NCI-H1417 (cell line): ENCODE results near the gene SMYD3.
"Not testable (repeated sequence)": the region's sequence is repeated elsewhere in the genome, so short reads cannot be mapped to it uniquely, and the experiment has no call there.

Source experiments
- DNase-seq, 3 experiments: peaks; one replicate each; lab custom pipeline; 2025; lab: John Stamatoyannopoulos, UW

The SMYD3 gene

GRCh38 chr1:245718123-245718522 is 789.0 kb downstream of the SMYD3 start:
- peak in 2 of 3 experiments; percentile 39 to 88 for DNase-seq

DNA sequence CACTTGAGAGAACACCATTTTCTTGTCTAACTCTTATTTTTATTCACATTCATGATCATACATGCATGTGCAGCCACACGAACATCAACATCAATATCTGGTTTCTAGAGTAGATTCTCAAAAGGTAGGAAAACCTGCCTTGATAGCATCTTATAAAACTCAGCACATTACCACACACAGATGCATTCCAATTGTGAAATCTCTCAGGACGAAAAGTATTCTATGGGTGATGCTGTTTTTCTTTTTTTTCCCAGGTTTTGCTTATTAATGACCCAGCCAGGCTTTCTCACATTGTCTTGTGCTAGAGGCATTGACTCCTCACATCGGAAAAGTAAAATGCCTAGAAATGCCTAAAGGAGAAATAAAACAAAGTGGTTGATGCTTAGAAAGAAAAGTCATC is 789.5 kb downstream of the SMYD3 start:
- DNase-seq: no peak

DNA sequence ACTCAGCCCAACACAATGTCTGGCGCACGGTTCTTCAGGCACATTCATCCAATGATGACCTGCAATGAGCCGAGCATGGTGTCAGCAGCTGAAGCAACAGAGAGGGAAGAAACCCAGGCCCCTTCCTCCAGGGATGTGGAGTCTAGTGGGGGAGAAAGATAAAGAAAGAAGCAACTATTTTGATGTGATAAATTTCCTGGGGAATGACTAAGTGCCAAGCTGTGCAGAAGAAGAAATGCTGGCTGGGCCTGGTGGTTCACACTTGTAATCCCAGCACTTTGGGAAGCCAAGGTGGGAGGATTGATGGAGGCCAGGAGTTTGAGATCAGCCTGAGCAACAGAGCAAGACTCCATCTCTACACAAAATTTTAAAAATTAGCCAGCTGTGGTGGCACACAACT is 790.5 kb downstream of the SMYD3 start:
- no peak for DNase-seq

- no peak for DNase-seq
Measured at GRCh38 chr1:245715970-245716369, 791.1 kb downstream of the SMYD3 start.

DNA sequence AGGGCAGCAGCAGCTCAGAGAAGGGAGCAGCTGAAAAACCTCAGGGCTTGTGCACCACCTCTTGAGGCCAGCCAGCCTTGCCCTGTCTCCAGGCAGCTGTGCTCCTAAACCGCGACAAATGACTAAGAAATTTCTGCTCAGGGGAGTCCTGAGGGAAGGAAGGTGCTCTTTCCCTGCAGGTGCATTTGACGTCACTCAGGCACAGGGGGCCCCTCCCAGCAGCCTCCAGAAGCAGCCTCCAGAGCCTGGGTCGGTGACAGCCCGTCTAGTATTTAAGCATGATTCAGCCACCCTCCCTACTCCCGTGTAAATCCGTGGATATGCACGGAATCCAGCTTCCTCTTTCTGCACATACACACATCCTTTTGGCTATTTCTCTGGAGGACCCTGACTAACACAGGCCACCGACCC is 791.8 kb downstream of the SMYD3 start:
- DNase-seq: no peak

- DNase-seq: not testable (repeated sequence)
Measured at GRCh38 chr1:245714027-245714426, 793.1 kb downstream of the SMYD3 start.

GRCh38 chr1:245710961-245711903 is 795.8 kb downstream of the SMYD3 start:
- no peak for DNase-seq

DNA sequence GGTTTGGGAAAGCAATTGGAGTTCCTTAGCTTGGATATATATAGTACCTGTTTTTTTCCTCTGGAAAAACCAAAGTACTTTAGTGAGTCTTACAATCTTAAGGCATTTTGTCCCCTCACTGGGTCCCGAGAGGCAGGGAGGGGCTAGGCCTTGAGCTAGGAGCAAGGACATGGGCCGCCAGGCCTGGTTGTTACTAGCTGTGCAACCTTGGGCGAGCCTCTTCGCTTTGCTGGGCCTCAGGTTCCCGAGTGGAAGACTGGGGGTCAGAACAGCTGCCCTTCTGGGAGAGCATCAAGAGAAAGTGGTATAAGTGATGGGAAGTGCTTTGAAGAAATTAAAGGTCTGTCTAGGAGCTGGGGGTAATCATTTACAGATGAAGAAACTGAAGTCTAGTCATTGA is 799.1 kb downstream of the SMYD3 start:
- DNase-seq: no peak

DNA sequence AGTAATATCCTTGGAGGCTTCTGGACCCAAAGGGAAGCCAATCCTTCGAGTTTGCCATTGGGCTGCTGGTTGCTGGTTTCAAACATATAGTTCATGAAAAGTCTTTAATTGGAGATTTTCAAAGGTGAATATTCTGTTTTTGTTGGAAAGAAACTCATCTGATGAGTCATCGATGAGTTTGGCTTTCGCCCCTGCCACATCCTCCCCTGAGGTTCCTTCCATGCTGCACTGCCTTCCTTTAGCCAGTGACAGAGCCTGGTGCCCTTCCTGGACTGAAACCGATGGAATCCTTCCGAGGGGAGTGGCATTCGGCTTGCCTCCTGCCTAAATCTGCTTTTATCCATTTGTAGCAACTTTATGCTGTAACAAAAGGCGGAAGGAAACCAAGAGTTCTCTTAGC is 802.3 kb downstream of the SMYD3 start:
- no peak for DNase-seq

DNA sequence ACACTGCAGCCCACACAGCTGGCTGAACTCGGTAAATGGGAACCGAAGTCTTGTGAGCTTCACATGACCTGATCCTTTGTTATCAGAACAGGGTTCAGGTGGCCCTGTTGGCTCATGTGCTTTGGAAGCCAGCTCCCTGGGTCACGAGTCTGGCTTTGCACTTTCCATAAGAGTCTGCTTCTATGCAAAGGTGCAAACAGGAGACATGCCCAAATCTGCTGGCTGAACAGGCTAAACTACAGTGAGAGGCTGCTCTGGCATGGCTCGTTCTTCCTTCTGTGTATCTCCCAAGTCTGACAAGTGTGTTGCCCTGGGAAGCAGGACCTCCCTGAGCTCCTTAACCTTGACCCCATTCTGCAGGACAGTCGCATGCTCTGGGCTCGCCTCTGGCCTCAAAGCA is 802.7 kb downstream of the SMYD3 start:
- no peak for DNase-seq

GRCh38 chr1:245702346-245702745 is 804.7 kb downstream of the SMYD3 start:
- DNase-seq: no peak

GRCh38 chr1:245701631-245702030 is 805.4 kb downstream of the SMYD3 start:
- no peak for DNase-seq

DNA sequence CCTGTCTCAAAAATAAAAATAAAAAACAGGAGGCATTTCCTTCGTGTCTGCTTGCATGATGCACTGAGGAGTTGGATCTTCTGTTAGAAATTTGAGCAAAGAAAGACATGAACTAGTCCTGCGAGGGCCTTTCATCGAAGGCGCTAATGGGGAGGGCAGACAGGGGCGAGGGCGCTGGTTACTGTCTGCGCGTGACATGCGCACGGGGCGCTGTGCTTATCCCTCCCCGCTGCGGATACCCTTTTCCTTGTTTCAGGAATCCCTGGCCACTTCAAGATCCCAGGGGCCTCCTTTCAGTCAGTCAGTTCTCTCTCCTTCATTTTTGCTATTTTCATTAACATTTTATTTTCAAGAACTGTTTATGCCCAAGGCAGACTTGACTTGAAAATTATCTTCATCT is 806.4 kb downstream of the SMYD3 start:
- DNase-seq: no peak
